Measurements from ENCODE around the gene RCCD1. TPM values are rescaled to one million over a fixed set of nuclear protein-coding genes. Genes with fewer than 3 reads are reported as not detected.

RCCD1 gene
- total RNA-seq, 2 experiments from 2014 or later: 35.4 to 50.1 TPM

DNA sequence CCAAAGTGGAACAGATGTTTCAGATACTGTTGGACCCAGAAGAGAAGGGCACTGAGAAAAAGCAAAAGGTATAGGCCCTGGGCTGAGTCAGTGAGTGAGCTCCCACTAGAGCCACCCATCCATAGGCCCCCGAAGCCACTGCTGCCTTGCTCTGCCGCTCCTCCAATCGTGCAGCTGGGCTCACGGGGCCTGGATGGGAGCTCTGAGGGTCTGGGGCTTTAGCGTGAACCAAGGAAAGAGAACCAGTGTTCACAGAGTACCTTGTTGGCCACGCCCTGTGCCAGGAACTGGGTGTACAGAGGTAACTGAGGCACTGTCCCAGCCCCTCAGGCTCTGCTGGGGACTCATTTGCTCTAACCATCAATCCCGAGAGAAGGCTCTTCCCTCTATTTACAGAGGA, 14.9 kb upstream of the RCCD1 start:
- H3K27me3 Mint-ChIP-seq: no peaks in the 10 kb centered on the region
- no peaks in the 10 kb centered on the region for H3K9me3 Mint-ChIP-seq (ENCODE audit: low read depth)
- H3K4me1 Mint-ChIP-seq: peaks cover 16% of the 10 kb centered on the region
- H3K36me3 Mint-ChIP-seq: peaks cover 37% of the 10 kb centered on the region
- H3K27ac Mint-ChIP-seq: no peak overlapping the region
- no peak overlapping the region for H3K4me3 Mint-ChIP-seq
- ATAC-seq (no peak), DNase-seq (no peak)
- CTCF ChIA-PET: interaction anchor here (1.1 to 2.4 kb wide), 5 partner anchors 8 to 115 kb away, joined by 3 to 10 read pairs (median 3); partner anchors contain the start of gene HDDC3

DNA sequence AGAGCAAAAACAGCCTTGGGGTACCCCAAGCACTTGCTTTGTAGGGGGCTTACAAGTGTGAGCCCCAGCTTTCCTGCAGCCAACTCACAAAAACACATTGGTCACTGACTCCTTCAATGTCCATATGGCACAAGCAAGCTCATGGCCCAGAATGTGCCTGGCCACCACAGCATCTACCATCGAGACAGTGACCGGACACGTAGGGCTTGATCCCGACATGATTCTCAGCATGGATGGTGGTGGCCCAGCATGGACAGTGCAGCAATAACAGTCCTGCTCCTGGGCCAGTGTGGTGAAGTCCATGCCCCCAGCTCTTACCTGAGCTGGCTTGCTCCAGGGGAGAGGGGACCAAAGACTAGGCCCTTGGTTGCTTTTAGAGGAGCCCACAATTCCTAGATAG, 13.6 kb upstream of the RCCD1 start:
- CTCF ChIA-PET: interaction anchor here (0.9 to 2.8 kb wide), 3 partner anchors 9 to 23 kb away, joined by 3 to 13 read pairs (median 7); partner anchors contain the start of gene HDDC3
- no peak for ATAC-seq
- no peak overlapping the region for H3K4me3 Mint-ChIP-seq
- H3K27me3 Mint-ChIP-seq: no peaks in the 10 kb centered on the region
- peaks cover 42% of the 10 kb centered on the region for H3K36me3 Mint-ChIP-seq
- no peaks in the 10 kb centered on the region for H3K9me3 Mint-ChIP-seq (ENCODE audit: low read depth)
- peaks cover 11% of the 10 kb centered on the region for H3K4me1 Mint-ChIP-seq
- no peak for DNase-seq
- no peak overlapping the region for H3K27ac Mint-ChIP-seq

DNA sequence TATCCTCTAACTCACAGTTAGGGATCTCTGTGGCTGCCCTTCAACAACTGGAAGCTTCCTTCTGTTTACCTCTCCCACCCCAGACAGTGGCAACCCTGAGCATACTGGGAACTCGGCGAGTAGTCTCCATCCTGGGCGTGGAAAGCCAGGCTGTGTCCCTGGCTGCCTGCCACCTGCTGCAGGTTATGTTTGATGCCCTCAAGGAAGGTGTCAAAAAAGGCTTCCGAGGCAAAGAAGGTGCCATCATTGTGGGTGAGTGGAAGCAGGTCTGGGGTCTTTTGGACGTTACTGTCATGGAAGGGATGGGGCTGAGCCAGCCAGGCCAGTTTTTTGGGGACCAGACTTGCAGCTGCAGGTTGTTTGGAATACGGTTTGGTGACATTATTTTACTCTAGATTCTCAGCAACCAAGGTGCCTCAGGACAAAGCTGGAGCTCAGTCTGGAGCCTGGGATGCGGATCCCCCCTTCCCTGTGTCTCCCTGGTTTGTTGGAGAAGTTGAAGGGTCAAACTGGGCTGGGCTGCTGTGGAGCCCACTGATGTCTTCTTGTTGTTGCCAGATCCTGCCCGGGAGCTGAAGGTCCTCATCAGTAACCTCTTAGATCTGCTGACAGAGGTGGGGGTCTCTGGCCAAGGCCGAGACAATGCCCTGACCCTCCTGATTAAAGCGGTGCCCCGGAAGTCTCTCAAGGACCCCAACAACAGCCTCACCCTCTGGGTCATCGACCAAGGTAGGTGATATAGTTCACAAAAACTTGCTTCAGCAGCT, 12.1 kb upstream of the RCCD1 start:
- CTCF ChIA-PET: interaction anchor here (1.1 to 2.8 kb wide), 3 partner anchors 11 to 330 kb away, joined by 4 to 13 read pairs (median 7); partner anchors contain the start of gene HDDC3

DNA sequence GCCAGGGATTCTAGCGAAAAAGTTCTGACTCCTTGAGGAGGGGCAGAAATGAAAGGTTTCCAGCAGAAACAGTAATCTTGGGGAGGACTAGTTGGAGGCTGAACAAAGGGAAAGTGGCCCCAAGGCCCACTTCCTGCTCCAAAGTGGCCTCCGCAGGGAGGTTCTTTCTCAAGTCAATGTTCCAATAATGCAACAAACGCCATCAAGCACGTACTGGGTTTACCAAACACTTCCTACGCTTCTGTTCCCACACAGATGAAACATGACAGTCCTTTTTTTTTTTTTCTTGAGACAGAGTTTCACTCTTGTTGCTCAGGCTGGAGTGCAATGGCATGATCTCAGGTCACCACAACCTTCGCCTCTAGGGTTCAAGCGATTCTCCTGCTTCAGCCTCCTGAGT, 9.6 kb upstream of the RCCD1 start:
- Mint-ChIP-seq H3K27me3 (no peaks in the 10 kb centered on the region), H3K27ac (no peak overlapping the region), H3K4me1 (peaks cover 3% of the 10 kb centered on the region), H3K9me3 (ENCODE audit: low read depth) (no peaks in the 10 kb centered on the region), H3K4me3 (no peak overlapping the region), H3K36me3 (peaks cover 44% of the 10 kb centered on the region)
- DNase-seq (no peak), ATAC-seq (no peak)
- CTCF ChIA-PET: interaction anchor here (1.3 to 1.6 kb wide), 3 partner anchors 10 to 13 kb away, joined by 3 to 6 read pairs (median 6); partner anchors contain the start of genes HDDC3 and UNC45A

More for the DNA sequence above, 12.1 kb upstream of the RCCD1 start:
- ATAC-seq (no peak), DNase-seq (no peak)
- Mint-ChIP-seq H3K27ac (no peak overlapping the region), H3K9me3 (ENCODE audit: low read depth) (no peaks in the 10 kb centered on the region), H3K4me3 (no peak overlapping the region), H3K36me3 (peaks cover 42% of the 10 kb centered on the region), H3K27me3 (no peaks in the 10 kb centered on the region), H3K4me1 (peaks cover 3% of the 10 kb centered on the region)

DNA sequence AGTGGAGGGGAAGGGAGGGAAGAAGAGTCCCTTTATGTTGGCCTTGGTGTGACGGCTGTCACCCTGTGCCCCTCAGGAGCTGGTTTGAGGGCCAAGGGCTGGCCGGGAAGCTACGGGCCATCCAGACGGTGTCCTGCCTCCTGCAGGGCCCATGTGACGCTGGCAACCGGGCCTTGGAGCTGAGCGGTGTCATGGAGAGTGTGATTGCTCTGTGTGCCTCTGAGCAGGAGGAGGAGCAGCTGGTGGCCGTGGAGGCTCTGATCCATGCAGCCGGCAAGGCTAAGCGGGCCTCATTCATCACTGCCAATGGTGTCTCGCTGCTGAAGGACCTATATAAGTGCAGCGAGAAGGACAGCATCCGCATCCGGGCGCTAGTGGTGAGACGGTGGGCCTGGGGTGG, 8.1 kb upstream of the RCCD1 start:
- Mint-ChIP-seq H3K9me3 (ENCODE audit: low read depth) (no peaks in the 10 kb centered on the region), H3K27me3 (no peaks in the 10 kb centered on the region), H3K36me3 (peaks cover 42% of the 10 kb centered on the region), H3K27ac (no peak overlapping the region), H3K4me1 (peaks cover 3% of the 10 kb centered on the region), H3K4me3 (no peak overlapping the region)
- no peak for DNase-seq
- CTCF ChIA-PET: interaction anchor here (1.3 to 1.8 kb wide), 3 partner anchors 10 to 14 kb away, joined by 3 to 12 read pairs (median 6); partner anchors contain the start of gene HDDC3
- peak; percentile 29 for ATAC-seq

DNA sequence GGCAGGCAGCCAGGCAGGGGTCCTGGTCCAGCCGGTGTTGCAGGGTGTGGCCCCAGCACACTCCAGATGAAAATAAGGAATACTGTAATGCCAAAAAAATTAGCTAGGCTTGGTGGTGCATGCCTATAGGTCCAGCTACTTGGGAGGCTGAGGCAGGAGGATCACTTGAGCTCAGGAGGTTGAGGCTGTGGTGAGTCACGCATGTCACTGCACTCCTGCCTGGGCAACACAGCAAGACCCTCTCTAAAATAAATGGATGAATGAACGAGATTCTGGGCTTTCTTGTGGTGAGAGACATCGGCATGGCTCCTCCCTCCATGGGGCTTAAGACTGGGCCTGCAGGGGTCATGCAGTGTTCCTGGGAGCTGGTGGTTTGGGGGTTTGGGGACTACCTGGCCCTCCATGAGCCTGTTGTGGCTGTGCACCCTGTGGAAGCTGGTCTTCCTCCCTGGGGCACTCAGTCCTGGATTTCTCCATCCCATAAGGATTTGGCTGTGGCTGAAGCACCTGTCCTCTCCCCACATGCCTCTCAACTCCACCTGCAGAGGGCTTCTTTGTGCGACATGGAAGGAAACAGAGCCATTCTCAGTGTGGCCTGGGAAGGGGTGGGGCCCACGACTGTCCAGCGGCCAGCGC, 7.6 kb upstream of the RCCD1 start:
- CTCF ChIA-PET: interaction anchor here (1.3 to 1.8 kb wide), 3 partner anchors 9 to 15 kb away, joined by 3 to 12 read pairs (median 6); partner anchors contain the start of gene HDDC3
- no peak overlapping the region for H3K4me3 Mint-ChIP-seq
- H3K27ac Mint-ChIP-seq: no peak overlapping the region
- ATAC-seq (no peak), DNase-seq (no peak)
- no peaks in the 10 kb centered on the region for H3K27me3 Mint-ChIP-seq
- peaks cover 47% of the 10 kb centered on the region for H3K36me3 Mint-ChIP-seq
- H3K4me1 Mint-ChIP-seq: peaks cover 3% of the 10 kb centered on the region
- no peaks in the 10 kb centered on the region for H3K9me3 Mint-ChIP-seq (ENCODE audit: low read depth)

DNA sequence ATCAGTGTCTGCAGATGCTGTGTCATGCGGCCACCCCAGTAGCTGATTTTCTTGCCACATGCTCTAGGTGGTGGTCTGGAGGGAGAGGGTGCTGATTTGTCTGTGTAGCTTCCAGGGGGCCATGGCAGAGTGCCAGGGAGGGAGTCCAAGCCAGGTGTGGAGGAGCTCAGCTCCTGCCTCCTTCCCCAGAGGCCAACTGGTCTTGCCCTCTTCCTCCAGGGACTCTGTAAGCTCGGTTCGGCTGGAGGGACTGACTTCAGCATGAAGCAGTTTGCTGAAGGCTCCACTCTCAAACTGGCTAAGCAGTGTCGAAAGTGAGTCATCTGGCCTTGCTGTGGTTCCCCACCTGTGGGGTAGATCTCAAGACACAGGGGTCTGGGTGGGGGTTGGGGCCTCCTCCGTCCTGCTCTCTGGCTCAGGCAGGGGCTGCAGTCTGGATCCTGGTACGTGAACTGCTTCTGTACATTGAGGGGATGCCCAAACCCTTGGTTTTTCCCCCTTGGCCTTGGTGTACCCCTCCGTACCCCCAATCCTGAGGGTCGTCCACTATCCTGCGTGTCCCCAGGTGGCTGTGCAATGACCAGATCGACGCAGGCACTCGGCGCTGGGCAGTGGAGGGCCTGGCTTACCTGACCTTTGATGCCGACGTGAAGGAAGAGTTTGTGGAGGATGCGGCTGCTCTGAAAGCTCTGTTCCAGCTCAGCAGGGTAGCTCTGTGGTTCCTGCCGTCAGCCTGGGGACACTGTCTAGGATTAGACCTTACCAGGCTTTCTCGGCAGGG, 6.9 kb upstream of the RCCD1 start:
- Mint-ChIP-seq H3K36me3 (peaks cover 48% of the 10 kb centered on the region), H3K9me3 (ENCODE audit: low read depth) (no peaks in the 10 kb centered on the region), H3K4me3 (no peak overlapping the region), H3K27ac (no peak overlapping the region), H3K27me3 (no peaks in the 10 kb centered on the region), H3K4me1 (peaks cover 3% of the 10 kb centered on the region)
- CTCF ChIA-PET: interaction anchor here (1.8 kb wide), 1 partner anchor 9 kb away, joined by 12 read pairs; no protein-coding TSS in a partner anchor
- DNase-seq (no peak), ATAC-seq (no peak)

DNA sequence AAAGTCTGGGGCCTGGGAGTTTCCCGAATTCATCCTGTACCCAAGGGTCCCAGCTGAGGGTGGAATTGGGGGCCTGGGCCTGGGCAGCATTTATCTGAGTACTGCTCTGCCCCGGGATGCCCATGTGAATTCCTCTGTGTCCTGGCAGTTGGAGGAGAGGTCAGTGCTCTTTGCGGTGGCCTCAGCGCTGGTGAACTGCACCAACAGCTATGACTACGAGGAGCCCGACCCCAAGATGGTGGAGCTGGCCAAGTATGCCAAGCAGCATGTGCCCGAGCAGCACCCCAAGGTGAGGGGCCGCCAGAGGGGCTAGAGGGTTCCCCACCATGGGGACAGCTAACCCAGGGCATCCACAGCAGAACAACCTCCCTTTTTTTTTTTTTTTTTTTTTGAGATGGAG, 6.2 kb upstream of the RCCD1 start:
- Mint-ChIP-seq H3K27me3 (no peaks in the 10 kb centered on the region), H3K4me3 (no peak overlapping the region), H3K36me3 (peaks cover 49% of the 10 kb centered on the region), H3K4me1 (peaks cover 3% of the 10 kb centered on the region), H3K9me3 (ENCODE audit: low read depth) (no peaks in the 10 kb centered on the region), H3K27ac (no peak overlapping the region)
- CTCF ChIA-PET: no interaction called here
- ATAC-seq (no peak), DNase-seq (no peak)

DNA sequence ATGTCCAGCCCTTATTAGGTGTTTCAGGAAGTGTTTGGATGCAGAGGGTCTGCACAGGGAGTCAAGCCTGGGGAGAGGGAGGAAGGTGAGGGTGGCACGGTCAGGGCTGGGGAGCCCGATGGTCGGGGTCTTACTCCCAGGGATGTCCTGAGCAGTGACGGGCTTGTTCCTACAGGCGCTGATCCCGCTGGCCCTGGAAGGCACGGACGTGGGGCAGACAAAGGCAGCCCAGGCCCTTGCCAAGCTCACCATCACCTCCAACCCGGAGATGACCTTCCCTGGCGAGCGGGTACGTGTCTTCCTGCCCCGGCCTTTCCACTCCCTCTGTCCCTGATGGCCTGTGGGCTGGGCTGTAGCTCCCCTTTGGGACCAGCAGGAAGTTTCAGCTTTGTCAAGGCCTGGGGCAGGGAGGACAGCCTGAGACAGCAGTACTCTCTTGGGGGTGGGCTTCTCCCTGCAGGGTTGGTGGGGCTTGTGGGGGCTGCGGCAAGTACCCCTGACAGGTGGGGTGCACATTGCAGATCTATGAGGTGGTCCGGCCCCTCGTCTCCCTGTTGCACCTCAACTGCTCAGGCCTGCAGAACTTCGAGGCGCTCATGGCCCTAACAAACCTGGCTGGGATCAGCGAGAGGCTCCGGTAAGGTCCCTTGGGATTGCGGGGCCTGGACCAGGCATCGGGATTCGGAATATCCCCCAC, 4.6 kb upstream of the RCCD1 start:
- DNase-seq (no peak), ATAC-seq (no peak)
- Mint-ChIP-seq H3K4me3 (no peak overlapping the region), H3K27me3 (no peaks in the 10 kb centered on the region), H3K4me1 (peaks cover 11% of the 10 kb centered on the region), H3K9me3 (ENCODE audit: low read depth) (no peaks in the 10 kb centered on the region), H3K27ac (no peak overlapping the region), H3K36me3 (peaks cover 47% of the 10 kb centered on the region)
- CTCF ChIA-PET: no interaction called here

DNA sequence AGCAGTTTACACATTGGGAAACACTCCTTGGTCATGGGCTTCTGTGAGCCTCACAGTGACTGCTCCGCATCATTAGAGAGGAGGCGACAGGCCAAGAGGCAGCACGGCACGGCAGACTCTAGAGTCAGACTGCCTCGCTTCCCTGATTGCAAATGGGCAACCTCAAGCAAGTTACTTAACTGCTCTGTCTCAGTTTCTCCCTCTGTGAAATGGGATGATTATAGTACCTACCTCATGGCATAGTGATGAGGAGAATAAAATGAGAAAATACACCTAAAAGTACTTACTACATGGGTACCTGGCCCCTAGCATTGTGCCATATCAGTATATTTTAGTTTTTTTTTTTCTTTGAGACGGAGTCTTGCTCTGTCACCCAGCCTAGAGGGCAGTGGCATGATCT, 4.0 kb upstream of the RCCD1 start:
- DNase-seq (no peak), ATAC-seq (no peak)
- peaks cover 47% of the 10 kb centered on the region for H3K36me3 Mint-ChIP-seq
- H3K9me3 Mint-ChIP-seq (ENCODE audit: low read depth): no peaks in the 10 kb centered on the region
- no peak overlapping the region for H3K27ac Mint-ChIP-seq
- CTCF ChIA-PET: no interaction called here
- H3K4me3 Mint-ChIP-seq: no peak overlapping the region
- H3K27me3 Mint-ChIP-seq: no peaks in the 10 kb centered on the region
- H3K4me1 Mint-ChIP-seq: peaks cover 12% of the 10 kb centered on the region

DNA sequence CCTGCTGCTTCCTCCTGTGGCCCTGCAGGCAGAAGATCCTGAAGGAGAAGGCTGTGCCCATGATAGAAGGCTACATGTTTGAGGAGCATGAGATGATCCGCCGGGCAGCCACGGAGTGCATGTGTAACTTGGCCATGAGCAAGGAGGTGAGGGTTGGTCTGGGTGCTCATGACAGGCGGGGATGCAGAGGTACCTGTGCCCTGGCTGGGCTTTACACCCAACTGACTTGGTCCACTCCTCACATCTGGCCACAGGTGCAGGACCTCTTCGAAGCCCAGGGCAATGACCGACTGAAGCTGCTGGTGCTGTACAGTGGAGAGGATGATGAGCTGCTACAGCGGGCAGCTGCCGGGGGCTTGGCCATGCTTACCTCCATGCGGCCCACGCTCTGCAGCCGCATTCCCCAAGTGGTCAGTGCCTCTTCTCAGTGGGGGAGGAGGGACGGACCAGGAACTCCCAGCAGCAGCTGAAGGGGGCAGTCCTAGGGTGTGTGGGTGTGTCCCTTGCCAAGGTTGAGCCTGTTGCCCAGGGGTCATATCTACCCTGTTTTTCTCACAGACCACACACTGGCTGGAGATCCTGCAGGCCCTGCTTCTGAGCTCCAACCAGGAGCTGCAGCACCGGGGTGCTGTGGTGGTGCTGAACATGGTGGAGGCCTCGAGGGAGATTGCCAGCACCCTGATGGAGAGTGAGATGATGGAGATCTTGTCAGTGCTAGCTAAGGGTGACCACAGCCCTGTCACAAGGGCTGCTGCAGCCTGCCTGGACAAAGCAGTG, 1.6 kb upstream of the RCCD1 start:
- Mint-ChIP-seq H3K9me3 (ENCODE audit: low read depth) (no peaks in the 10 kb centered on the region), H3K4me1 (peaks cover 21% of the 10 kb centered on the region), H3K36me3 (peaks cover 47% of the 10 kb centered on the region), H3K27ac (no peak overlapping the region), H3K27me3 (no peaks in the 10 kb centered on the region), H3K4me3 (no peak overlapping the region)
- CTCF ChIA-PET: interaction anchor here (1.0 to 6.7 kb wide), 2 partner anchors 19 to 97 kb away, joined by 3 to 101 read pairs; partner anchors contain the start of genes HDDC3 and UNC45A
- DNase-seq: no peak
- no peak for ATAC-seq

All from activated CD8-positive, alpha-beta memory T cell treated with anti-CD3 and anti-CD28 coated beads, Interleukin-2, amount 10 ng/mL, durations not matched to agents 7 days and 5 days (primary cell).